Neural progenitor cell (in vitro differentiated cells): Measurements from ENCODE around the gene MED31. TPM values are rescaled to one million over a fixed set of nuclear protein-coding genes. Genes with fewer than 3 reads are reported as not detected.
"Not testable (repeated sequence)": the region's sequence is repeated elsewhere in the genome, so short reads cannot be mapped to it uniquely, and the experiment has no call there.

Experiments used
- DNase-seq: peaks from one replicate; pipeline ENCODE4 v3.0.0-alpha.2; 2016; ENCODE audit warnings: low spot score
- H2AFZ ChIP-seq: fragments of 200-600 bp; sonication (generic); replicated peaks from 2 replicates; pipeline ENCODE4 v1.6.1; 2016; ENCODE audit warnings: antibody characterized with exemption
- H3F3A ChIP-seq: fragments of 200-600 bp; sonication (generic); 2 replicates; pipeline ENCODE4 v1.6.1; 2016; ENCODE audit warnings: antibody characterized with exemption, low read depth
- H3K27ac ChIP-seq: fragments of 200-600 bp; sonication (generic); 2 replicates; pipeline ENCODE4 v1.5.1; 2016; ENCODE audit warnings: mild to moderate bottlenecking
- H3K27me3 ChIP-seq: fragments of 200-600 bp; sonication (generic); 2 replicates; pipeline ENCODE4 v1.6.1; 2016; ENCODE audit warnings: mild to moderate bottlenecking, moderate library complexity
- H3K36me3 ChIP-seq: fragments of 200-600 bp; sonication (generic); 2 replicates; pipeline ENCODE4 v1.5.1; 2016
- H3K4me1 ChIP-seq: fragments of 200-600 bp; sonication (generic); 2 replicates; pipeline ENCODE4 v1.6.1; 2016; ENCODE audit warnings: mixed run types
- H3K4me2 ChIP-seq: fragments of 200-600 bp; sonication (generic); 2 replicates; pipeline ENCODE4 v1.6.1; 2016
- H3K4me3 ChIP-seq: fragments of 200-600 bp; sonication (generic); 2 replicates; pipeline ENCODE4 v1.5.1; 2016
- H3K79me2 ChIP-seq: fragments of 200-600 bp; sonication (generic); 2 replicates; pipeline ENCODE4 v1.6.1; 2016; ENCODE audit warnings: low read depth
- H3K9ac ChIP-seq: fragments of 200-600 bp; sonication (generic); 2 replicates; pipeline ENCODE4 v1.6.1; 2016
- H3K9me3 ChIP-seq: fragments of 200-600 bp; sonication (generic); 2 replicates; pipeline ENCODE4 v1.5.1; 2016; ENCODE audit warnings: low read depth
- H4K20me1 ChIP-seq: fragments of 200-600 bp; sonication (generic); 2 replicates; pipeline ENCODE4 v1.6.1; 2016; ENCODE audit warnings: low read depth
- H3K27ac Mint-ChIP-seq: 3 replicates; pipeline ENCODE4 v1.8.0; 2021; ENCODE audit warnings: mixed read lengths
- H3K27me3 Mint-ChIP-seq: 2 replicates; pipeline ENCODE4 v1.8.0; 2022; ENCODE audit warnings: low read depth, mild to moderate bottlenecking, inconsistent platforms, moderate library complexity, mixed read lengths; ENCODE audit not compliant: insufficient read depth
- H3K36me3 Mint-ChIP-seq: 3 replicates; pipeline ENCODE4 v1.8.0; 2021; ENCODE audit warnings: mixed read lengths
- H3K4me1 Mint-ChIP-seq: 3 replicates; pipeline ENCODE4 v1.8.0; 2021; ENCODE audit warnings: mixed read lengths
- H3K4me3 Mint-ChIP-seq: 3 replicates; pipeline ENCODE4 v1.8.0; 2021; ENCODE audit warnings: mild to moderate bottlenecking, moderate library complexity, mixed read lengths
- H3K9me3 Mint-ChIP-seq: 3 replicates; pipeline ENCODE4 v1.8.0; 2020; ENCODE audit warnings: mixed read lengths
- CTCF ChIP-seq: fragments of 200-600 bp; sonication (generic); IDR thresholded peaks from 2 replicates; pipeline ENCODE4 v1.5.1; 2017; ENCODE audit warnings: antibody characterized with exemption, mild to moderate bottlenecking
- EZH2 ChIP-seq: fragments of 200-600 bp; sonication (generic); IDR thresholded peaks from 2 replicates; pipeline ENCODE4 v1.6.1; 2017; ENCODE audit warnings: antibody characterized with exemption, mild to moderate bottlenecking, moderate library complexity
- EZH2phosphoT487 ChIP-seq: fragments of 200-600 bp; sonication (generic); IDR thresholded peaks from 2 replicates; pipeline ENCODE4 v1.6.1; 2017; ENCODE audit warnings: antibody characterized with exemption
- total RNA-seq: library from RNA; depleted of rRNA; stranded (reverse); fragments of >200 nt; gene quantifications from 2 replicates; pipeline ENCODE4 v1.2.3, GENCODE V29; 2015; ENCODE audit warnings: low replicate concordance

The MED31 gene
- total RNA-seq, 1 donor from 2014 or later, result 35.7 TPM

- Mint-ChIP-seq H3K36me3 (no peaks in the 10 kb centered on the region), H3K4me1 (no peaks in the 10 kb centered on the region), H3K9me3 (no peaks in the 10 kb centered on the region), H3K27me3 (peaks cover 4% of the 10 kb centered on the region), H3K27ac (no peak overlapping the region), H3K4me3 (no peak overlapping the region)
- Histone ChIP-seq H4K20me1 (no peaks in the 10 kb centered on the region), H3K9ac (no peak overlapping the region), H3K4me2 (no peak overlapping the region), H2AFZ (no peak overlapping the region), H3K36me3 (no peaks in the 10 kb centered on the region), H3K4me3 (no peak overlapping the region), H3K4me1 (no peaks in the 10 kb centered on the region), H3K27ac (no peak overlapping the region), H3F3A (no peaks in the 10 kb centered on the region), H3K27me3 (peaks cover 5% of the 10 kb centered on the region), H3K9me3 (no peaks in the 10 kb centered on the region), H3K79me2 (no peaks in the 10 kb centered on the region)
- TF ChIP-seq EZH2 (no peak), CTCF (no peak), EZH2phosphoT487 (no peak)
- no peak for DNase-seq
Measured at GRCh38 chr17:6698004-6698403, 46.6 kb upstream of the MED31 start.

- Histone ChIP-seq H3K4me3 (no peak overlapping the region), H3F3A (no peaks in the 10 kb centered on the region), H3K27me3 (peaks cover 5% of the 10 kb centered on the region), H2AFZ (no peak overlapping the region), H3K79me2 (no peaks in the 10 kb centered on the region), H4K20me1 (no peaks in the 10 kb centered on the region), H3K9ac (no peak overlapping the region), H3K9me3 (no peaks in the 10 kb centered on the region), H3K4me1 (no peaks in the 10 kb centered on the region), H3K4me2 (no peak overlapping the region), H3K27ac (no peak overlapping the region), H3K36me3 (no peaks in the 10 kb centered on the region)
- no peak for TF ChIP-seq EZH2
- no peak overlapping the region for H3K4me3 Mint-ChIP-seq
- no peaks in the 10 kb centered on the region for H3K36me3 Mint-ChIP-seq
- H3K9me3 Mint-ChIP-seq, result no peaks in the 10 kb centered on the region
- H3K4me1 Mint-ChIP-seq, result no peaks in the 10 kb centered on the region
- peaks cover 4% of the 10 kb centered on the region for H3K27me3 Mint-ChIP-seq
- no peak overlapping the region for H3K27ac Mint-ChIP-seq
- DNase-seq, result no peak
Measured at GRCh38 chr17:6696906-6697305, 45.5 kb upstream of the MED31 start.

GRCh38 chr17:6695565-6695964, 44.2 kb upstream of the MED31 start:
- Mint-ChIP-seq H3K36me3 (no peaks in the 10 kb centered on the region), H3K27ac (no peak overlapping the region), H3K4me3 (no peak overlapping the region), H3K27me3 (peaks cover 2% of the 10 kb centered on the region), H3K9me3 (no peaks in the 10 kb centered on the region), H3K4me1 (no peaks in the 10 kb centered on the region)
- Histone ChIP-seq H3K27me3 (peaks cover 5% of the 10 kb centered on the region), H3K27ac (no peak overlapping the region), H3K9ac (no peak overlapping the region), H3K9me3 (no peaks in the 10 kb centered on the region), H3F3A (no peaks in the 10 kb centered on the region), H3K36me3 (no peaks in the 10 kb centered on the region), H3K4me1 (no peaks in the 10 kb centered on the region), H3K4me2 (no peak overlapping the region), H3K79me2 (no peaks in the 10 kb centered on the region), H3K4me3 (no peak overlapping the region), H2AFZ (no peak overlapping the region), H4K20me1 (no peaks in the 10 kb centered on the region)
- TF ChIP-seq EZH2phosphoT487 (no peak), EZH2 (no peak), CTCF (no peak)
- no peak for DNase-seq

GRCh38 chr17:6695051-6695450, 43.6 kb upstream of the MED31 start:
- Mint-ChIP-seq H3K27ac (no peak overlapping the region), H3K27me3 (peaks cover 4% of the 10 kb centered on the region), H3K9me3 (no peaks in the 10 kb centered on the region), H3K4me1 (no peaks in the 10 kb centered on the region), H3K36me3 (no peaks in the 10 kb centered on the region), H3K4me3 (no peak overlapping the region)
- H3K4me3 ChIP-seq, result no peak overlapping the region
- H3K27ac ChIP-seq, result no peak overlapping the region
- no peaks in the 10 kb centered on the region for H4K20me1 ChIP-seq
- no peak overlapping the region for H2AFZ ChIP-seq
- H3K4me1 ChIP-seq, result no peaks in the 10 kb centered on the region
- no peaks in the 10 kb centered on the region for H3F3A ChIP-seq
- H3K9ac ChIP-seq, result no peak overlapping the region
- no peaks in the 10 kb centered on the region for H3K36me3 ChIP-seq
- DNase-seq, result no peak
- TF ChIP-seq EZH2 (no peak), CTCF (no peak), EZH2phosphoT487 (no peak)
- H3K9me3 ChIP-seq, result no peaks in the 10 kb centered on the region
- no peak overlapping the region for H3K4me2 ChIP-seq
- H3K79me2 ChIP-seq, result no peaks in the 10 kb centered on the region
- H3K27me3 ChIP-seq, result peaks cover 5% of the 10 kb centered on the region

- peaks cover 12% of the 10 kb centered on the region for H3K27me3 Mint-ChIP-seq
- H3K4me3 Mint-ChIP-seq, H3K9me3 Mint-ChIP-seq: not testable (repeated sequence)
Measured at GRCh38 chr17:6691958-6692357, 40.6 kb upstream of the MED31 start.

More at GRCh38 chr17:6691958-6692357, 40.6 kb upstream of the MED31 start:
- H3K36me3 Mint-ChIP-seq, H3K36me3 ChIP-seq, H3K9me3 ChIP-seq, H3K4me2 ChIP-seq, H2AFZ ChIP-seq, H3K27me3 ChIP-seq, H3K27ac Mint-ChIP-seq, H3K4me1 Mint-ChIP-seq, H3K4me3 ChIP-seq, DNase-seq, H3K4me1 ChIP-seq, H3K27ac ChIP-seq, H3K9ac ChIP-seq, H4K20me1 ChIP-seq, H3F3A ChIP-seq, H3K79me2 ChIP-seq: not testable (repeated sequence)
